Measurements from ENCODE around the gene SYT11. TPM values are rescaled to one million over a fixed set of nuclear protein-coding genes. Genes with fewer than 3 reads are reported as not detected.

SYT11 gene
- total and polyA plus RNA-seq, 8 donors, result 0.46 to 5.8 (median 1.5) TPM

DNA sequence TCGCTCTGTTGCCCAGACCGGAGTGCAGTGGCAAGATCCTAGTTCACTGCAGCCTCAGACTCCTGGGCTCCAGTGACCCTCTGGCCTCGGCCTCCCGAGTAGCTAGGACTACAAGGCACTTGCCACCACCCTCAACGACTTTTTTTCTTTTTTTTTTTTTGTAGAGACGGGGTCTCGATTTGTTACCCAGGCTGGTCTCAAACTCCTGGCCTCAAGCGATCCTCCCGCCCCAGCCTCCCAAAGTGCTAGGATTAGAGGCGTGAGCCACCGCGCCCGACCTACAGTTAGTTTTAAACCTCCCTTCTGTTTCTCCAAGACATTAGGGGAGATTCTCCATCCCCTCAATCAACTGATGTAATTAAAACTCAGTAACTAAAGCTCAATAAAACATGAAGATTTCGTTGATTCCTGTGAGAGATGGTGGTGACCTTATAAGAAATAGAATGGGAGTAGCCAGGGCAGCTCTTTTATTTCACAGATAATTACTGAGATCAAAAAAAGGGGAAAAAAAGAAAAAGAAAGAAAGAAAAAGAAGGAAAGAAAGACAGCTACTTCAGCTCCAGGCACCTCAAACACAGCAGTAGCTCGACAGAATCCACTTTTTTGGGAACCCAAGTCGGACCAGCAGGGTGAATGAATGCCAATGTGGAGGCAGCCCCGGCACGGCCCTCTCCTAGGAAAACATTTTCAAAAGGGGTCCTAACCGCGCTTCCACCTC lies 3.0 kb upstream of the SYT11 start:
- H3K36me3 ChIP-seq, result peaks cover 0 to 26% (median 7%) of the 10 kb centered on the region in 3 donors
- 45 to 50% methylated on average over 20 of the region's 20 CpGs for WGBS, 2 donors
- H3K9me3 ChIP-seq, result no peaks in the 10 kb centered on the region
- FAIRE-seq, result no peak
- H3K27ac ChIP-seq, result peak overlapping the region in 3 of 4 donors; percentile 6 to 73 (median 68)
- no peak for ATAC-seq
- intact Hi-C loops (cut with DNase I), result no loop called here
- DNase-seq, result no peak
- TF ChIP-seq, protein P1, sequence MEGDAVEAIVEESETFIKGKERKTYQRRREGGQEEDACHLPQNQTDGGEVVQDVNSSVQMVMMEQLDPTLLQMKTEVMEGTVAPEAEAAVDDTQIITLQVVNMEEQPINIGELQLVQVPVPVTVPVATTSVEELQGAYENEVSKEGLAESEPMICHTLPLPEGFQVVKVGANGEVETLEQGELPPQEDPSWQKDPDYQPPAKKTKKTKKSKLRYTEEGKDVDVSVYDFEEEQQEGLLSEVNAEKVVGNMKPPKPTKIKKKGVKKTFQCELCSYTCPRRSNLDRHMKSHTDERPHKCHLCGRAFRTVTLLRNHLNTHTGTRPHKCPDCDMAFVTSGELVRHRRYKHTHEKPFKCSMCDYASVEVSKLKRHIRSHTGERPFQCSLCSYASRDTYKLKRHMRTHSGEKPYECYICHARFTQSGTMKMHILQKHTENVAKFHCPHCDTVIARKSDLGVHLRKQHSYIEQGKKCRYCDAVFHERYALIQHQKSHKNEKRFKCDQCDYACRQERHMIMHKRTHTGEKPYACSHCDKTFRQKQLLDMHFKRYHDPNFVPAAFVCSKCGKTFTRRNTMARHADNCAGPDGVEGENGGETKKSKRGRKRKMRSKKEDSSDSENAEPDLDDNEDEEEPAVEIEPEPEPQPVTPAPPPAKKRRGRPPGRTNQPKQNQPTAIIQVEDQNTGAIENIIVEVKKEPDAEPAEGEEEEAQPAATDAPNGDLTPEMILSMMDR (IDR thresholded peaks at IDR 0.05), result no peak
- peak overlapping the region; percentile 56 to 78 (median 64) for H3K4me3 ChIP-seq
- peaks cover 0 to 7% (median 0%) of the 10 kb centered on the region in 3 donors for H3K4me1 ChIP-seq
- H3K27me3 ChIP-seq, result no peaks in the 10 kb centered on the region

DNA sequence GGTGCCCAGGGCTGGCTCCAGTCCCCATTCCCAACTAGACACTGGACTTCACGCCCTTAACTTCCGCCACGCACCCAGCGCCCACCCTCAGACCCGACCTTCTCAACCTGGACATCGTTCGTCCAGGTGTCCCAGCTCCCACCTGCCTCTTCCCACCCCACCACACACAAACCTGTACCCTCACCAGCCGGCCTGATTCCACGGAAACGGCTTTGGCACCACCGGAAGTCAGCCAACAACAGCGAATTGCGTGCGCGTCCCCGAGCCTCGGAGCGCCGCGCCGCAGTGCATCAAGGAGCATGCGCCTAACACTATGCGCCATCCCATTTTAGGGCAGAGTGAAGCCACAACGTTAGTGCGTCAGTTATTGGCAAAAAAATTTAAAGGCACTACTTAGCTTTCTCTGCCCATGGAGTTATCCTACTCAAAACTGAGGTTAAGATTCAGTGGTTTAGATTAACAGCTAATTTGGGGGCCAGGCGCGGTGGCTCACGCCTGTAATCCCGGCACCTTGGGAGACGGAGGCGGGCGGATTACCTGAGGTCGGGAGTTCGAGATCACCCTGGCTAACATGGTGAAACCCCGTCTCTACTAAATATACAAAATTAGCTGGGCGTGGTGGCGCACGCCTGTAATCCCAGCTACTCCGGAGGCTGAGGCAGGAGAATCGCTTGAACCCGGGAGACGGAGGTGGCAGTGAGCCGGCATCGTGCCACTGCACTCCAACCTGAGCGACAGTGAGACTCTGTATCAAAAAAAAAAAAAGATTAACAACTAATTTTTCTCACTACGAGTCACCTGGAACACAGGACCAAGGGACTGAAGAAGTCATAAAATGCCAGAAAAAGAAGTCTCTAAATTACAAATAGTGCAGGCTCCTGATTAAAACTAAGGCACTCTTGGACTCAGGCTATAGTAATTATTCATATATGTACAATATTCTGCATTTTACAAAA lies 2.1 kb upstream of the SYT11 start, which contains the start of gene GON4L:
TSS of gene GON4L (minus strand) at position 240 of the 956 bp plus-strand sequence. CDS start 3,434 bp downstream, outside the sequence.
- Histone ChIP-seq H3K9me3 (no peaks in the 10 kb centered on the region), H3K27me3 (no peaks in the 10 kb centered on the region), H3K36me3 (peaks cover 0 to 23% (median 7%) of the 10 kb centered on the region in 3 donors), H3K4me1 (peaks cover 0 to 7% (median 0%) of the 10 kb centered on the region in 3 donors), H3K27ac (peak within 1 kb of the TSS in 3 of 4 donors; percentile 6 to 73 (median 68)), H3K4me3 (peak within 1 kb of the TSS; percentile 56 to 78 (median 64))
- ATAC-seq (peak; percentile 83 to 90 (median 88)), FAIRE-seq (no peak), DNase-seq (peak; percentile 86 to 95 (median 90))
- intact Hi-C loops (cut with DNase I), result no loop called here
- TF ChIP-seq, protein P1 (IDR thresholded peaks at IDR 0.05), result no peak
- 10 to 11% methylated on average over 42 to 46 of the region's 46 CpGs for WGBS, 2 donors

DNA sequence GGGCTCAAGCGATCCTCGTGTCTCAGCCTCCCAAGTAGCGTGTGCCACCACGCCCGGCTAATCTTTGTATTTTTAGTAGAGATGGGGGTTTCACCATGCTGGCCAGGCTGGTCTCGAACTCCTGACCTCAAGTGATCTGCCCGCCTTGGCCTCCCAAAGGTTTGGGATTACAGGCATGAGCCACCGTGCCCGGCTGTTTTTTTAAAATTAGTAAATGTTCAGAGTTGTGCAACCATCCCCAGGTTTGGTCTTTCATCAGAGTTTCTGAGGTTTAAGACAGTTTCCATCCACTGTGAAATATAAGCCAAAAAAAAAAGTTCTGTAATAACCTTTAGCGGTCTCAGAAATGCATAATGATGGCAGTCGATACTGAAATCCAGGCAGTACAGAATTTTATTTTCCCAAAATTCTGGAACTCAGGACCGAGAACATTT lies 550 bp upstream of the SYT11 start:
- peaks cover 0 to 8% (median 0%) of the 10 kb centered on the region in 3 donors for H3K36me3 ChIP-seq
- ATAC-seq (peak; percentile 0 to 4 (median 2)), DNase-seq (peak in 2 of 6 donors; percentile 20 to 29), FAIRE-seq (no peak)
- TF ChIP-seq, protein P1 (IDR thresholded peaks at IDR 0.05), result no peak
- no peaks in the 10 kb centered on the region for H3K9me3 ChIP-seq
- no peaks in the 10 kb centered on the region for H3K27me3 ChIP-seq
- WGBS, 2 donors, result 51% methylated on average over 12 of the region's 12 CpGs
- H3K27ac ChIP-seq, result peak overlapping the region; percentile 51 to 78 (median 66)
- peak overlapping the region; percentile 3 to 44 (median 31) for H3K4me3 ChIP-seq
- peaks cover 0 to 7% (median 0%) of the 10 kb centered on the region in 3 donors for H3K4me1 ChIP-seq
- intact Hi-C loops (cut with DNase I), result no loop called here

DNA sequence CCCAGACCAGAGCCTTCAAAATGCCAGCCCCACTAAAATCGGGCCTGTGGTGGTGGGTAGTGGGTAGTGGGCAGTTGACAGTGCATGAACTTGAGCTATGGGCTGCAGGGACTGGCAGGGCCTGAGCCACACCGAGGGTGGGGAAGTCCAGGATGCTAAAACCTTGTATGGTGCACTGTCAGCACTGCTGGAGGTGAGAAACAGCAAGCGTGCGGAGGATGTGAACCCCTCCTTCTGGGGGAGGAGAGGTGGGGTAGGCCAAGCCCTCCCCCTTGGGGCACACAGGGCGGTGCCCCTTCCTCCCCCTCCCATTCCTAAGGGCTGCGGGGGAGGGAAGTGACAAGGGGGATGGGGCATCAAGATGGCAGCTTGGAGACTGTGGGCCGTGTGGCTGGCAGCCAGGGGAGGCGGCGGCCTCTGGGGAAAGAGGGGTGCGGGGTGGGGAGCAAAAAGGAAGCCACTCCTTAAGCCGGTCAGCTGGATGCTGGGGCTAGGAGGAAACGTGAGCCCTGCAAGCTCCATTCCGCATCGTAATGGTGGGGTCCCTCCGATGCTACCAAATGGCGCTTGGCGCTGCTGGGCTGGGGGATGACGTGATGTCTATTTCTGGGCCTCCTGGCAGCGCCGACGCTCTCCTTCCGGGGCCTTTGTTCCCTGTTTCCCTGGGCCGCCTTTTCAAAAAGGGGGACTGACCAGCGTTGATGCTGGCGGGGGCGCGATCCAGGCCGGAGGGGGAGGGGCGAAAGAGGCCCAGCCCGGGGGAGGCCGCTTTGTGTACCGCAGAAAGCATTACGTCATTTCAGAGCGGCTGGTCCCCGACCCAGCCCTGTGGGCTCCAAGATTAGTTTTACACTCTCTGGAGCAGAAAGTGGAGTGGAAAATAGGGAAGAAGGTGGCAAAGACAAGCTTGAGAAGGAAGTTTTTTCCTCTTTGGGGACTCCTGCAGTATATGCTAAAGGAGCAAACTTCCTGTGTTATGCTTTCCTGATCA lies 809 bp downstream of the SYT11 start:
- DNase-seq (peak; percentile 21 to 70 (median 60)), ATAC-seq (peak in 3 of 4 donors; percentile 2 to 24 (median 6)), FAIRE-seq (no peak)
- H3K9me3 ChIP-seq, result no peaks in the 10 kb centered on the region
- peaks cover 0 to 7% (median 0%) of the 10 kb centered on the region in 3 donors for H3K4me1 ChIP-seq
- TF ChIP-seq, protein P1 (IDR thresholded peaks at IDR 0.05), result no peak
- intact Hi-C loops (cut with DNase I), result no loop called here
- 7 to 9% methylated on average over 34 to 35 of the region's 35 CpGs for WGBS, 2 donors
- peak overlapping the region in 2 of 4 donors; percentile 17 to 39 for H3K4me3 ChIP-seq
- H3K27ac ChIP-seq, result peak overlapping the region in 3 of 4 donors; percentile 10 to 47 (median 35)
- H3K27me3 ChIP-seq, result no peaks in the 10 kb centered on the region
- H3K36me3 ChIP-seq, result no peaks in the 10 kb centered on the region

Measured in pancreas (tissue), 10 donors.